ENCODE measurements around the gene XRCC4.
A peak's percentile ranks its signal among the peaks of the same experiment; 100 is the strongest.
"Not testable (repeated sequence)": the region's sequence is repeated elsewhere in the genome, so short reads cannot be mapped to it uniquely, and the experiment has no call there.

The XRCC4 gene

DNA sequence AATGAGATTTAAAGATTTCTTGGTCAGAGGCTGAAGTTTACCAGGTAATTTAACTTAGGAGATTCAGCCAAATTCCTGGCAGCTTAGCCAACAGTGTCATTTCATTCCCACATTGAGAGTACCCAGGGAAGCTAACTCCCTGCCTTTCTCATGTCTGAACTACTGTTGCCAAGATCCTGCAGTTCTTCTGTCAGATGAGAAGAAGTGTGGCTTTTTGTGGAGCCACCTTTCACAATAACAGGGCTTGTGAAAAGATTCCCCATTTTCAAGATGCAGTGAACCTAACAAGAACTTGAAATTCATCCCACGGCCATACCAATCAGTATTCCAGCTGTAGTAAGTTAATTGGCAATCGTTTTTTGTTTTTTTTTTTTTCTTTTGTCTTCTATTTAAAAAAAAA, 176.4 kb downstream of the XRCC4 start:
- in situ Hi-C loops (cut with HindIII; ENCODE audit: low sequenced_read_pairs) = no loop called here
- TF ChIP-seq, protein P1, sequence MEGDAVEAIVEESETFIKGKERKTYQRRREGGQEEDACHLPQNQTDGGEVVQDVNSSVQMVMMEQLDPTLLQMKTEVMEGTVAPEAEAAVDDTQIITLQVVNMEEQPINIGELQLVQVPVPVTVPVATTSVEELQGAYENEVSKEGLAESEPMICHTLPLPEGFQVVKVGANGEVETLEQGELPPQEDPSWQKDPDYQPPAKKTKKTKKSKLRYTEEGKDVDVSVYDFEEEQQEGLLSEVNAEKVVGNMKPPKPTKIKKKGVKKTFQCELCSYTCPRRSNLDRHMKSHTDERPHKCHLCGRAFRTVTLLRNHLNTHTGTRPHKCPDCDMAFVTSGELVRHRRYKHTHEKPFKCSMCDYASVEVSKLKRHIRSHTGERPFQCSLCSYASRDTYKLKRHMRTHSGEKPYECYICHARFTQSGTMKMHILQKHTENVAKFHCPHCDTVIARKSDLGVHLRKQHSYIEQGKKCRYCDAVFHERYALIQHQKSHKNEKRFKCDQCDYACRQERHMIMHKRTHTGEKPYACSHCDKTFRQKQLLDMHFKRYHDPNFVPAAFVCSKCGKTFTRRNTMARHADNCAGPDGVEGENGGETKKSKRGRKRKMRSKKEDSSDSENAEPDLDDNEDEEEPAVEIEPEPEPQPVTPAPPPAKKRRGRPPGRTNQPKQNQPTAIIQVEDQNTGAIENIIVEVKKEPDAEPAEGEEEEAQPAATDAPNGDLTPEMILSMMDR (IDR thresholded peaks at IDR 0.05; ENCODE audit: low read depth, low read length) = no peak
- peak; percentile 24 for DNase-seq (ENCODE audit: low read depth, low spot score)
- no peak overlapping the region for H3K4me3 ChIP-seq (ENCODE audit: low read depth, low read length)

GRCh38 chr5:83255268-83255667, 177.9 kb downstream of the XRCC4 start:
- in situ Hi-C loops (cut with HindIII; ENCODE audit: low sequenced_read_pairs) = no loop called here
- no peak overlapping the region for H3K4me3 ChIP-seq (ENCODE audit: low read depth, low read length)
- peak; percentile 61 for DNase-seq (ENCODE audit: low read depth, low spot score)
- TF ChIP-seq, protein P1 (IDR thresholded peaks at IDR 0.05; ENCODE audit: low read depth, low read length) = no peak

DNA sequence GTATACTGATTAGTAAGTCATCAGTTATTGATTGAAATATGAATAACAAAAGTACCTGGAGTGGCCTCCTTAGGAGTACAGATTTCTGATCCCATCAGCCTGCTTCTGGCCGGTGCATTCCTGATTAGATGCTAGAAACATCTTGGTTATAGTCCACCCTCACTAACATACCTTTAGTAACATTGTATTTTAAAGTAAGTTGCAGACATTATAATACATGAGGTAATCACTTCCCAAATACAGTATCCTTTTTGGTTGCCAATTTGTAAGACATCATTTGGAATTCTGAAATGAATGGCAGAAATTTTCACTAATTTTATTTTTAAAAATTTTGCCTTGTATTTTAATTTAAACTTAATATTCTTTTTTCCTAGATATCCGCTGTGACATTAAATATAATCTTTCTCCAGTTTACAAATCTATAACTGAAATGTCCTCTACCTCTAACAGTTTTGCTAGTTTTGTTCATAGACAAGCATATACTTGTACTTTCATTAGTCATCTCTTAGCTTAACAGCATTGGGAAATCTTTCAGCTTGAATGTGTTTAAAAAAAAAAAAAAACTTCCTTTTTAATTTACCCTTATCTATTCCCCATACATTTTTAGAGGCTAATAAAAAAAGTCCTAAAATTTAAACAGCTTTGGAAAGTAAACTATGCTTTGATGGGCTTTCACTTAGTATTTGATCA, 178.9 kb downstream of the XRCC4 start:
- TF ChIP-seq, protein P1 (IDR thresholded peaks at IDR 0.05; ENCODE audit: low read depth, low read length) = no peak
- no peak for DNase-seq (ENCODE audit: low read depth, low spot score)
- H3K4me3 ChIP-seq (ENCODE audit: low read depth, low read length) = no peak overlapping the region
- in situ Hi-C loops (cut with HindIII; ENCODE audit: low sequenced_read_pairs) = no loop called here

DNA sequence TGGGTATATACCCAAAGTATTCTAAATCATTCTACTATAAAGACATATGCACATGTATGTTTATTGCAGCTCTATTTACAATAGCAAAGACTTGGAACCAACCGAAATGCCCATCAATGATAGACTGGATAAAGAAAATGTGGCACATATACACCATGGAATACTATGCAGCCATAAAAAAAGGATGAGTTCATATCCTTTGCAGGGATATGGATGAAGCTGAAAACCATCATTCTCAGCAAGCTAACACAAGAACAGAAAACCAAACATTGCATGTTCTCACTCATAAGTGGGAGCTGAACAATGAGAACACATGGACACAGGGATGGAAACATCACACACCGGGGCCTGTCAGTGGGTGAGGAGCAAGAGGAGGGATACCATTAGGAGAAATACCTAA, 180.3 kb downstream of the XRCC4 start:
- H3K4me3 ChIP-seq (ENCODE audit: low read depth, low read length); in situ Hi-C loops (cut with HindIII; ENCODE audit: low sequenced_read_pairs); DNase-seq (ENCODE audit: low read depth, low spot score): not testable (repeated sequence)

- H3K4me3 ChIP-seq (ENCODE audit: low read depth, low read length) = no peak overlapping the region
- TF ChIP-seq, protein P1 (IDR thresholded peaks at IDR 0.05; ENCODE audit: low read depth, low read length) = no peak
- in situ Hi-C loops (cut with HindIII; ENCODE audit: low sequenced_read_pairs) = no loop called here
- DNase-seq (ENCODE audit: low read depth, low spot score) = peak; percentile 33
Measured at GRCh38 chr5:83265318-83265717, 188.0 kb downstream of the XRCC4 start.

DNA sequence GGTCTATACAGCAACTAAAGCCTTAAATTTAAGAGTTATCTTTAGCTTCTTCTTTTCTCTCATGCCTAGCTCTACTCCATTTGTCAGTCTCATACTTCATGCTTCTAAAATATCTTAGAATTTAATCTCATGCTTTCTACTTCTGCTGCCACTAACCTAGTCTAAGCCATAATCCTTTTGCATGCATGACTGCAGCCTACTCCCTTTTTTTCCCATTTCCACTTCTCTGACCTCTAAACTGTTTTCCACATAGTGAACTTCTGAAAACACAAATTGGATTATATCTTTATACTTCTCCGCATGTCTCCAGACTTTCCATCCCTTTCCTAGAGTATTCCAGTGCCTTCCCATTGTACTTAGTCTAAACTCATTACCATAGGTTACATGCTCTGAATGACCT, 193.0 kb downstream of the XRCC4 start:
- in situ Hi-C loops (cut with HindIII; ENCODE audit: low sequenced_read_pairs) = no loop called here

DNA sequence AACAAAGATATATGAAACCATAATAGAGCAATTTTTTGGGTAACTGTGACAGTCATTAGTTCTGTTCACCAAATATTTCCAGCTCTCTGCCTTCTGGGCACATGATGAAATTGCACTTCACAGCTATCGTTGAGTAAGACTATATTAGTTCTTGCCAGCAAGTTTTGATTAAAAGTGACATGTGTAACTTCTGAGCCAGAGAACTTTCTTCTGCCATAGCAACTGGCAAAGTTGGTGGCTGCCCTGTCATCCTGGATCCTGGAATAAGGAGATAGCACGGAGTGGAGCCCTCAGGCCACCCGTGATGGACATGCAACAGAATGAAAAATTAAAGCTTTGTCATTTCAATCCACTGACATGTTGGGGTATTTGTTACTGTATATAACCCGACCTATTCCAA, 199.8 kb downstream of the XRCC4 start:
- no peak for DNase-seq (ENCODE audit: low read depth, low spot score)
- H3K4me3 ChIP-seq (ENCODE audit: low read depth, low read length) = no peak overlapping the region
- in situ Hi-C loops (cut with HindIII; ENCODE audit: low sequenced_read_pairs) = no loop called here
- TF ChIP-seq, protein P1 (IDR thresholded peaks at IDR 0.05; ENCODE audit: low read depth, low read length) = no peak

More for the DNA sequence above, 193.0 kb downstream of the XRCC4 start:
- no peak overlapping the region for H3K4me3 ChIP-seq (ENCODE audit: low read depth, low read length)
- DNase-seq (ENCODE audit: low read depth, low spot score) = no peak
- TF ChIP-seq, protein P1 (IDR thresholded peaks at IDR 0.05; ENCODE audit: low read depth, low read length) = no peak

All from astrocyte of the spinal cord (primary cell).